Endothelial cell of umbilical vein (primary cell): ENCODE measurements around the gene RLN2. TPM values are rescaled to one million over a fixed set of nuclear protein-coding genes. Genes with fewer than 3 reads are reported as not detected.

ENCODE experiments used
- BruUV-seq: library from RNA; stranded (reverse); fragments of 400-500 nt; replicated peaks from 2 replicates; lab custom pipeline; 2021; lab: Mats Ljungman, UMichigan
- CTCF ChIA-PET: fragments of 300-600, 350-600 bp; sonication (Branson Sonifier 250); formaldehyde crosslinking; loops from one replicate; lab custom pipeline; 2021; ENCODE audit warnings: antibody characterized with exemption, inconsistent platforms; lab: Charles Lee
- POLR2A ChIA-PET: fragments of 300-600, 350-600 bp; sonication (Branson Sonifier 250); formaldehyde crosslinking; loops from one replicate; lab custom pipeline; 2021; ENCODE audit warnings: antibody characterized with exemption, inconsistent platforms; lab: Charles Lee
- DNase-seq: peaks from one replicate; pipeline ENCODE4 v3.0.0-alpha.2; 2011; ENCODE audit warnings: low read depth, low spot score
- FAIRE-seq: peaks from 2 replicates; lab custom pipeline; 2011; peaks lifted over from hg19 to GRCh38; lab: Jason Lieb, UNC
- H2AFZ ChIP-seq: 2 replicates; pipeline ENCODE4 v1.6.0; 2012; ENCODE audit warnings: low read depth, low read length, control low read depth, inconsistent platforms
- H3K27ac ChIP-seq: 2 replicates; pipeline ENCODE4 v1.5.1; 2011; ENCODE audit warnings: low read depth, mild to moderate bottlenecking, control low read depth, low read length, moderate library complexity; ENCODE audit not compliant: insufficient read depth
- H3K27me3 ChIP-seq, 2 experiments: 2 replicates each; pipeline versions ENCODE4 v1.6.0 to v1.6.1; 2011; ENCODE audit warnings: low read length in 2 of 2, mixed read lengths in 1 of 2; ENCODE audit not compliant: control insufficient read depth in 2 of 2, insufficient read depth in 2 of 2
- H3K36me3 ChIP-seq, 2 experiments: 2 replicates in 1 of 2; 3 replicates in 1 of 2; pipeline ENCODE4 v1.5.1; 2011; ENCODE audit warnings: low read length in 2 of 2, mild to moderate bottlenecking in 1 of 2, moderate library complexity in 1 of 2; ENCODE audit not compliant: control insufficient read depth in 2 of 2, insufficient read depth in 2 of 2; ENCODE audit errors: extremely low read depth in 1 of 2
- H3K4me1 ChIP-seq: 3 replicates; pipeline ENCODE4 v1.5.1; 2011; ENCODE audit warnings: mild to moderate bottlenecking, low read length; ENCODE audit not compliant: control insufficient read depth, insufficient read depth; ENCODE audit errors: extremely low read depth
- H3K4me2 ChIP-seq: 2 replicates; pipeline ENCODE4 v1.6.1; 2011; ENCODE audit warnings: low read length, control low read depth, mixed read lengths; ENCODE audit not compliant: insufficient read depth
- H3K4me3 ChIP-seq, 3 experiments: fragments of 200-600 bp in 1 of 3; sonication (generic), shearing (Covaris generic) in 1 of 3; replicated peaks in 1 of 3; 2 replicates each; pipeline ENCODE4 v1.5.1; 2011 to 2016; ENCODE audit warnings: control low read depth in 3 of 3, low read length in 3 of 3, mild to moderate bottlenecking in 2 of 3, inconsistent platforms in 1 of 3, low read depth in 1 of 3, moderate library complexity in 1 of 3; ENCODE audit not compliant: insufficient read depth in 1 of 3
- H3K79me2 ChIP-seq: 2 replicates; pipeline ENCODE4 v1.6.0; 2012; ENCODE audit warnings: low read length, inconsistent platforms; ENCODE audit not compliant: control insufficient read depth, insufficient read depth
- H3K9ac ChIP-seq: replicated peaks from 2 replicates; pipeline ENCODE3; 2011; ENCODE audit warnings: low read length, control low read depth; ENCODE audit not compliant: insufficient read depth; ENCODE audit errors: extremely low read depth
- H3K9me1 ChIP-seq: replicated peaks from 3 replicates; pipeline ENCODE4 v1.6.0; 2011; ENCODE audit warnings: mild to moderate bottlenecking, low read length; ENCODE audit not compliant: control insufficient read depth, insufficient read depth; ENCODE audit errors: extremely low read depth
- H3K9me3 ChIP-seq: replicated peaks from 2 replicates; pipeline ENCODE4 v1.5.1; 2012; ENCODE audit warnings: low read length, inconsistent platforms; ENCODE audit not compliant: control insufficient read depth, insufficient read depth
- H4K20me1 ChIP-seq: replicated peaks from 2 replicates; pipeline ENCODE3; 2011; ENCODE audit warnings: mild to moderate bottlenecking, low read length; ENCODE audit not compliant: control insufficient read depth, insufficient read depth; ENCODE audit errors: extremely low read depth
- CTCF ChIP-seq, 2 donors: IDR thresholded peaks; 1 replicate in 1 of 2; 2 replicates in 1 of 2; pipeline ENCODE4 v1.5.1; 2011; ENCODE audit warnings: low read length in 2 of 2, mild to moderate bottlenecking in 2 of 2, moderate library complexity in 2 of 2, control low read depth in 1 of 2, inconsistent platforms in 1 of 2, low read depth in 1 of 2; ENCODE audit not compliant: insufficient read depth in 1 of 2; ENCODE audit errors: extremely low read depth in 1 of 2
- EZH2 ChIP-seq: IDR thresholded peaks from 2 replicates; pipeline ENCODE4 v1.6.1; 2012; ENCODE audit warnings: borderline replicate concordance, low read depth, mild to moderate bottlenecking, moderate library complexity, low read length, inconsistent platforms; ENCODE audit not compliant: severe bottlenecking
- FOS ChIP-seq: IDR thresholded peaks from 2 replicates; pipeline ENCODE4 v1.6.1; 2011; ENCODE audit warnings: mild to moderate bottlenecking, low read length, moderate library complexity, borderline replicate concordance; ENCODE audit not compliant: insufficient read depth
- GATA2 ChIP-seq: IDR thresholded peaks from 2 replicates; pipeline ENCODE4 v1.7.0; 2011; ENCODE audit warnings: low read depth, mild to moderate bottlenecking, moderate library complexity, mixed read lengths, low read length; ENCODE audit not compliant: insufficient read length, insufficient read depth
- JUN ChIP-seq: IDR thresholded peaks from 2 replicates; pipeline ENCODE4 v1.6.1; 2011; ENCODE audit warnings: borderline replicate concordance, low read depth; ENCODE audit not compliant: insufficient read length, insufficient read depth
- MAX ChIP-seq: IDR thresholded peaks from 2 replicates; pipeline ENCODE4 v1.6.1; 2011; ENCODE audit not compliant: insufficient read depth, insufficient read length
- MYC ChIP-seq: IDR thresholded peaks from one replicate; pipeline ENCODE4 v1.6.1; 2011; ENCODE audit warnings: mild to moderate bottlenecking, low read depth, low read length
- POLR2A ChIP-seq: IDR thresholded peaks from 2 replicates; pipeline ENCODE4 v1.6.1; 2012; ENCODE audit warnings: low read depth, mild to moderate bottlenecking, control low read depth, low read length
- POLR2AphosphoS5 ChIP-seq: IDR thresholded peaks from 2 replicates; pipeline ENCODE4 v1.6.1; 2012; ENCODE audit warnings: low read depth, mild to moderate bottlenecking, control low read depth, low read length, moderate library complexity; ENCODE audit not compliant: insufficient read depth
- dilution Hi-C: fragments of 300-500 bp; cut with MboI; formaldehyde crosslinking; loops from one replicate; pipeline ENCODE4 v1.15.0; 2019; ENCODE audit warnings: low sequenced_read_pairs; ENCODE audit not compliant: extremely low pct_ligation_motif_present
- intact Hi-C: fragments of 100-400 bp; cut with micrococcal nuclease; formaldehyde crosslinking; loops from one replicate; pipeline ENCODE4 v1.10.0; 2022
- polyA plus RNA-seq, 4 experiments: library from polyadenylated mRNA; depleted of rRNA in 3 of 4; stranded (reverse) in 3 of 4; unstranded in 1 of 4; fragments of >200 nt; gene quantifications; 2 replicates each; pipeline versions ENCODE4 v1.2.1 to v1.2.3, GENCODE V29; 2011 to 2012; ENCODE audit warnings: missing spikeins in 1 of 4
- small RNA-seq: library from RNA; depleted of rRNA; stranded (forward); fragments of <200 nt; gene quantifications from one replicate; pipeline ENCODE3, GENCODE V24; 2012; ENCODE audit warnings: low replicate concordance, low read depth; ENCODE audit not compliant: insufficient read depth, insufficient read length
- total RNA-seq: library from RNA; stranded (reverse); gene quantifications from 2 replicates; pipeline ENCODE4 v1.2.3, GENCODE V29; 2021

RLN2 gene
- total and polyA plus RNA-seq, 2 donors (not counting 3 experiments of a cell fraction or from before 2014, with no cell fraction given), result 0.41 TPM; not detected in 1

GRCh38 chr9:5263351-5264218 lies 40.9 kb downstream of the RLN2 start:
- H3K4me2 ChIP-seq, result no peak overlapping the region
- dilution Hi-C loops, result no loop called here
- ChIA-PET POLR2A (no interaction called here), CTCF (interaction anchor here (0.8 to 1.3 kb wide), 11 partner anchors 11 to 500 kb away, joined by 3 to 11 read pairs (median 4); no protein-coding TSS in a partner anchor)
- no peak overlapping the region for H3K9ac ChIP-seq
- H3K9me3 ChIP-seq, result no peaks in the 10 kb centered on the region
- no peaks in the 10 kb centered on the region for H3K9me1 ChIP-seq
- no peak for TF ChIP-seq MYC
- no peak for TF ChIP-seq POLR2A
- TF ChIP-seq JUN, result no peak
- no peak for TF ChIP-seq FOS
- TF ChIP-seq EZH2, result no peak
- TF ChIP-seq MAX, result no peak
- no peak for TF ChIP-seq POLR2AphosphoS5
- TF ChIP-seq CTCF (IDR thresholded peaks at IDR 0.05; ENCODE audit: extremely low read depth in 1 of 2, insufficient read depth in 1 of 2, low read depth in 1 of 2, low read length in 2 of 2), result no peak
- no peak for TF ChIP-seq GATA2
- H3K4me3 ChIP-seq, result no peak overlapping the region
- peak; percentile 26 for FAIRE-seq
- intact Hi-C loops, result loop anchor here (1.0 to 10.0 kb wide), 2 partner anchors 275 to 499 kb away; no protein-coding TSS in a partner anchor
- no peaks in the 10 kb centered on the region for H3K79me2 ChIP-seq
- H3K27ac ChIP-seq, result no peak overlapping the region
- no peaks in the 10 kb centered on the region for H4K20me1 ChIP-seq
- no TSS peak for BruUV-seq
- no peaks in the 10 kb centered on the region for H3K27me3 ChIP-seq
- peaks cover 7% of the 10 kb centered on the region for H3K4me1 ChIP-seq
- DNase-seq, result peak; percentile 47
- peak overlapping the region; percentile 18 for H2AFZ ChIP-seq
- no peaks in the 10 kb centered on the region for H3K36me3 ChIP-seq

Small RNA genes within 50 kb of the gene (small RNA-seq; reads per million reads assigned to genes)
- not detected for gene HMGN2P31

Other genes with a start within 250 kb of the RLN2 start
- not detected in 2 replicates for gene INSL6, start 119.1 kb downstream of the RLN2 start, total RNA-seq
- gene INSL6, start 119.1 kb downstream of the RLN2 start, polyA plus RNA-seq, result not detected in 2 replicates
- not detected in 2 replicates for gene INSL4, start 73.3 kb downstream of the RLN2 start, total RNA-seq
- gene INSL4, start 73.3 kb downstream of the RLN2 start, polyA plus RNA-seq, result not detected in 2 replicates
- not detected in 2 replicates for gene RLN1, start 35.2 kb upstream of the RLN2 start, total RNA-seq
- not detected in 2 replicates for gene RLN1, start 35.2 kb upstream of the RLN2 start, polyA plus RNA-seq
- gene PLGRKT, start 133.2 kb upstream of the RLN2 start, total RNA-seq, result 20.3 and 21.2 TPM in 2 replicates
- gene PLGRKT, start 133.2 kb upstream of the RLN2 start, polyA plus RNA-seq, result 3.3 and 3.8 TPM in 2 replicates
- gene CD274, start 145.8 kb upstream of the RLN2 start, total RNA-seq, result 26.8 and 29.7 TPM in 2 replicates
- 25.4 and 27.9 TPM in 2 replicates for gene CD274, start 145.8 kb upstream of the RLN2 start, polyA plus RNA-seq
- 9.5 and 9.7 TPM in 2 replicates for gene PDCD1LG2, start 205.8 kb upstream of the RLN2 start, total RNA-seq
- gene PDCD1LG2, start 205.8 kb upstream of the RLN2 start, polyA plus RNA-seq, result 7.9 and 9.6 TPM in 2 replicates